HG02885 (cell line): ENCODE measurements around the gene PLCG2.
"Not testable (repeated sequence)": the region's sequence is repeated elsewhere in the genome, so short reads cannot be mapped to it uniquely, and the experiment has no call there.

Experiments
- ATAC-seq: cut with Tn5 transposase; IDR thresholded peaks from one replicate; pipeline ENCODE4 v1.9.1; 2021; ENCODE audit warnings: mild to moderate bottlenecking; ENCODE audit not compliant: unreplicated experiment, poor library complexity

The PLCG2 gene

GRCh38 chr16:81752225-81752875, 26.7 kb upstream of the PLCG2 start:
- ATAC-seq: peak; percentile 93

- ATAC-seq: no peak
Observed at GRCh38 chr16:81752876-81753227, 26.2 kb upstream of the PLCG2 start.

- ATAC-seq: no peak
Observed at GRCh38 chr16:81754858-81755257, 24.2 kb upstream of the PLCG2 start.

GRCh38 chr16:81755915-81756614, 23.0 kb upstream of the PLCG2 start:
- ATAC-seq: no peak

- ATAC-seq: no peak
Observed at GRCh38 chr16:81756615-81757356, 22.3 kb upstream of the PLCG2 start.

GRCh38 chr16:81758376-81758775, 20.7 kb upstream of the PLCG2 start:
- peak; percentile 39 for ATAC-seq

GRCh38 chr16:81762322-81762721, 16.8 kb upstream of the PLCG2 start:
- not testable (repeated sequence) for ATAC-seq

GRCh38 chr16:81765111-81765919, 13.8 kb upstream of the PLCG2 start:
- no peak for ATAC-seq

GRCh38 chr16:81765969-81766368, 13.1 kb upstream of the PLCG2 start:
- no peak for ATAC-seq

- ATAC-seq: no peak
Observed at GRCh38 chr16:81767987-81768592, 11.0 kb upstream of the PLCG2 start.

GRCh38 chr16:81770008-81770407, 9.1 kb upstream of the PLCG2 start:
- no peak for ATAC-seq

- ATAC-seq: no peak
Observed at GRCh38 chr16:81774348-81774747, 4.7 kb upstream of the PLCG2 start.

GRCh38 chr16:81775570-81775969, 3.5 kb upstream of the PLCG2 start:
- ATAC-seq: no peak

- no peak for ATAC-seq
Observed at GRCh38 chr16:81778231-81778630, 860 bp upstream of the PLCG2 start.

- peak; percentile 20 for ATAC-seq
Observed at GRCh38 chr16:81779536-81780320, 637 bp downstream of the PLCG2 start.

GRCh38 chr16:81780350-81780749, 1.3 kb downstream of the PLCG2 start:
- no peak for ATAC-seq

GRCh38 chr16:81782236-81782635, 3.1 kb downstream of the PLCG2 start:
- no peak for ATAC-seq

- ATAC-seq: no peak
Observed at GRCh38 chr16:81784072-81784795, 5.1 kb downstream of the PLCG2 start.
